Naive thymus-derived CD4-positive, alpha-beta T cell (primary cell): ENCODE measurements around the gene MYL3. TPM values are rescaled to one million over a fixed set of nuclear protein-coding genes. Genes with fewer than 3 reads are reported as not detected.

Experiments
- ATAC-seq: fragments of 150-1000 bp; cut with Tn5 transposase; 2 replicates; pipeline ENCODE4 v1.10.0; 2021; ENCODE audit warnings: mild to moderate bottlenecking, moderate library complexity
- CTCF ChIA-PET: fragments of 350-600 bp; sonication (Branson Sonifier 250); formaldehyde crosslinking; loops from one replicate; lab custom pipeline; 2021; ENCODE audit warnings: antibody characterized with exemption; lab: Charles Lee
- POLR2A ChIA-PET: fragments of 350-600 bp; sonication (Branson Sonifier 250); formaldehyde crosslinking; loops from one replicate; lab custom pipeline; 2021; ENCODE audit warnings: antibody characterized with exemption, inconsistent platforms; lab: Charles Lee
- DNase-seq, 9 donors: peaks; one replicate each; pipeline versions ENCODE4 v3.0.0 to v3.0.0-alpha.2; 2020 to 2022; ENCODE audit warnings: mixed read lengths in 1 of 9
- H3K27ac ChIP-seq: one replicate; pipeline ENCODE4 v1.7.0; 2013; ENCODE audit warnings: mild to moderate bottlenecking, low read depth, low read length, moderate library complexity
- H3K27me3 ChIP-seq, 2 donors: one replicate each; pipeline ENCODE4 v1.7.0; 2013; ENCODE audit warnings: low read length in 2 of 2, mild to moderate bottlenecking in 2 of 2, moderate library complexity in 2 of 2; ENCODE audit not compliant: control insufficient read depth in 2 of 2, insufficient read depth in 2 of 2
- H3K36me3 ChIP-seq, 3 experiments: 1 replicate in 2 of 3; 2 replicates in 1 of 3; pipeline ENCODE4 v1.7.0; 2013; ENCODE audit warnings: low read length in 3 of 3, mild to moderate bottlenecking in 3 of 3, moderate library complexity in 1 of 3; ENCODE audit not compliant: insufficient read depth in 3 of 3, control insufficient read depth in 2 of 3
- H3K4me1 ChIP-seq, 2 donors: one replicate each; pipeline ENCODE4 v1.7.0; 2013; ENCODE audit warnings: low read length in 2 of 2, mild to moderate bottlenecking in 2 of 2, moderate library complexity in 1 of 2; ENCODE audit not compliant: control insufficient read depth in 2 of 2, insufficient read depth in 2 of 2
- H3K4me3 ChIP-seq: 2 replicates; pipeline ENCODE4 v1.7.0; 2013; ENCODE audit warnings: mild to moderate bottlenecking, low read length
- H3K9me3 ChIP-seq, 3 experiments: 1 replicate in 2 of 3; 2 replicates in 1 of 3; pipeline ENCODE4 v1.7.0; 2013; ENCODE audit warnings: low read length in 3 of 3; ENCODE audit not compliant: control insufficient read depth in 2 of 3
- H3K27ac Mint-ChIP-seq, 9 donors: one replicate each; pipeline ENCODE4 v1.8.0; 2020 to 2022; ENCODE audit warnings: mixed read lengths in 9 of 9, mild to moderate bottlenecking in 8 of 9, moderate library complexity in 5 of 9, inconsistent platforms in 2 of 9
- H3K27me3 Mint-ChIP-seq, 5 donors: one replicate each; pipeline ENCODE4 v1.8.0; 2021 to 2022; ENCODE audit warnings: mixed read lengths in 5 of 5, mild to moderate bottlenecking in 1 of 5
- H3K36me3 Mint-ChIP-seq, 5 donors: one replicate each; pipeline ENCODE4 v1.8.0; 2020 to 2022; ENCODE audit warnings: mixed read lengths in 5 of 5, mild to moderate bottlenecking in 3 of 5, inconsistent platforms in 1 of 5
- H3K4me1 Mint-ChIP-seq, 7 donors: one replicate each; pipeline ENCODE4 v1.8.0; 2020 to 2022; ENCODE audit warnings: mixed read lengths in 7 of 7, mild to moderate bottlenecking in 3 of 7, inconsistent platforms in 1 of 7
- H3K4me3 Mint-ChIP-seq, 10 donors: one replicate each; pipeline ENCODE4 v1.8.0; 2020 to 2022; ENCODE audit warnings: mild to moderate bottlenecking in 10 of 10, mixed read lengths in 10 of 10, moderate library complexity in 6 of 10, inconsistent platforms in 2 of 10
- H3K9me3 Mint-ChIP-seq, 11 donors: one replicate each; pipeline ENCODE4 v1.8.0; 2020 to 2022; ENCODE audit warnings: mixed read lengths in 11 of 11, mild to moderate bottlenecking in 4 of 11, inconsistent platforms in 1 of 11, moderate library complexity in 1 of 11
- intact Hi-C, 2 donors: fragments of 100-400 bp; cut with micrococcal nuclease; formaldehyde crosslinking; loops; one replicate each; pipeline ENCODE4 v1.15.1; 2023
- polyA plus RNA-seq, 2 donors: library from polyadenylated mRNA; unstranded; fragments of 300-500 nt; fragmentation: Illumina TruSeq; gene quantifications; one replicate each; pipeline ENCODE4 v1.2.3, GENCODE V29; 2021
- total RNA-seq, 6 experiments: library from RNA in 5 of 6; stranded (reverse) in 5 of 6; gene quantifications; 1 replicate in 5 of 6; 2 replicates in 1 of 6; pipeline ENCODE4 v1.2.3 and lab custom pipeline; 2021 to 2026

Gene MYL3
- total and polyA plus RNA-seq, 7 experiments from 2014 or later: not detected

DNA sequence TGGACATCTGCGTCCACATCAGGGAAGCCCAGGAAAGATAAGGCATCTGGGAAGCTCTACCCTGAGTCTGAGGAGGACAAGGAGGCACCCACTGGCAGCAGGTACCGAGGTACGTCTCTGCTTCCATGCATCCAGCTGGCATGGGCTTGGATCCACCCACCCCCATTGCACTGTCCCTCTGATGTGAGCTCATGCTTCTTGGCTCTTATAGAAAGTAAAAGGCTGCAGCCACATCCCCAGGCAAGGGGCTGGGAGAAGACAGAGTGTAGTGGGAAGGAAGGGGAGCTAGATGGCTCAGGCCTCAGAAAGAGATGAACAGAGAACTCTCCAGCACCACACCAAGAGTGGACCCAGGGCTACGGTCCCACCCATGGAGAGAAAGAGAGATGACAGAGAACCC, 32.5 kb upstream of the MYL3 start:
- ChIA-PET CTCF (interaction anchor here (1.0 to 3.1 kb wide), 6 partner anchors 22 to 232 kb away, joined by 3 to 16 read pairs (median 6); no protein-coding TSS in a partner anchor), POLR2A (no interaction called here)
- no peaks in the 10 kb centered on the region for H3K9me3 Mint-ChIP-seq
- no peaks in the 10 kb centered on the region for H3K4me1 ChIP-seq
- peaks cover 0 to 5% of the 10 kb centered on the region in 2 donors for H3K27me3 ChIP-seq
- H3K9me3 ChIP-seq: no peaks in the 10 kb centered on the region
- intact Hi-C loops: loop anchor here (1.0 kb wide), 3 partner anchors 29 to 190 kb away; no protein-coding TSS in a partner anchor
- H3K36me3 ChIP-seq: no peaks in the 10 kb centered on the region
- no peak overlapping the region for H3K27ac ChIP-seq
- H3K4me3 ChIP-seq: no peak overlapping the region
- no peak for DNase-seq
- no peaks in the 10 kb centered on the region for H3K36me3 Mint-ChIP-seq
- peaks cover 0 to 10% (median 6%) of the 10 kb centered on the region in 7 donors for H3K4me1 Mint-ChIP-seq
- H3K27ac Mint-ChIP-seq: no peak overlapping the region
- no peak for ATAC-seq
- H3K4me3 Mint-ChIP-seq: no peak overlapping the region
- peaks cover 36 to 68% (median 54%) of the 10 kb centered on the region in 5 donors for H3K27me3 Mint-ChIP-seq

DNA sequence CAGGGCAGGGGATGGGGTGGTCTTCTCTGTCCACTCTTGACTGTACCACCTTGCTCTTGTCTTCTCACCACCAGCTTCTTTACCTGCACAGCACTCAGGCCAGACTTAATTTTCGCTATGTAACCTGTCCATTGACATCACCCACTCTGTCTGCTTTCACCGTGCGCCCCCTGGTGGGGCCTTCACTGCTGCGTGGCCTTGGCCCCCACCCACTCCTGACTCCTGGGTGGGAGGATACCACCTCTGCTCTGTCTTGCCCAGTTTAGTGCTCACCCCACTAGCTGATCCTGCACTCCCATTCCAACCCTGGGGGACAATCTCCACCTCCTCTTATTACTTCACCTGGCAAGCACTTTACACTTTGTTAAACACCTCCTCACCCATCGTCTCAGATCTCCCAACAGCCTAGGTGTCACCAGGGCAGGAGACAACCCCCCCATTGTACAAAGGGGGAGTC, 32.0 kb upstream of the MYL3 start:
- Mint-ChIP-seq H3K4me3 (peak overlapping the region in 1 of 10 donors; percentile 22), H3K4me1 (peaks cover 0 to 10% (median 6%) of the 10 kb centered on the region in 7 donors), H3K9me3 (no peaks in the 10 kb centered on the region), H3K27me3 (peaks cover 39 to 72% (median 57%) of the 10 kb centered on the region in 5 donors), H3K36me3 (no peaks in the 10 kb centered on the region), H3K27ac (peak overlapping the region in 1 of 9 donors; percentile 69)
- DNase-seq (peak; percentile 60 to 83 (median 74)), ATAC-seq (peak; percentile 84)
- no peak overlapping the region for H3K4me3 ChIP-seq
- no peaks in the 10 kb centered on the region for H3K9me3 ChIP-seq
- H3K27me3 ChIP-seq: peaks cover 0 to 5% of the 10 kb centered on the region in 2 donors
- ChIA-PET CTCF (interaction anchor here (0.7 to 3.1 kb wide), 7 partner anchors 22 to 231 kb away, joined by 3 to 16 read pairs (median 5); no protein-coding TSS in a partner anchor), POLR2A (no interaction called here)
- H3K27ac ChIP-seq: no peak overlapping the region
- intact Hi-C loops: loop anchor here (1.0 kb wide), 3 partner anchors 29 to 190 kb away; no protein-coding TSS in a partner anchor
- H3K4me1 ChIP-seq: no peaks in the 10 kb centered on the region
- no peaks in the 10 kb centered on the region for H3K36me3 ChIP-seq

DNA sequence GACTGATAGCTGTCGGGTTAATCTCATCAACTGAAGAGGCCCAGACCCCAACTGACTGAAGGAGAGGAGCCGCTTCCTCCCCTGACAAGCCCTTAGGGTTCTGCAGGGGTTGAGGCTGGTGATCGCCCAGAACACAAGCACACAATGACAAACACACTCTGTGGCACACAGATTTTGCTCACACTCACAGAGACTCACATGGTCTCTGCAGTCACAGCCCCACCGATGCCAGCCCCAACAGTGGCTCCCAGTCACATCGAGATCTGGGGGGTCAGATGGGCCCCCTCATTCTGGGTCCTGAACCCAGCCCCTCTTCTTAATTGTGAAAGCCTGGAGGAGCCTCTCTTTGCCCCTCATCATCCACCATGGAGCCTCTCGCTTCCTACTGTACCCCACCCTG, 31.0 kb upstream of the MYL3 start:
- no peak for DNase-seq
- no peak overlapping the region for H3K4me3 Mint-ChIP-seq
- no peaks in the 10 kb centered on the region for H3K9me3 Mint-ChIP-seq
- Histone ChIP-seq H3K36me3 (no peaks in the 10 kb centered on the region), H3K4me1 (no peaks in the 10 kb centered on the region), H3K27me3 (peaks cover 0 to 5% of the 10 kb centered on the region in 2 donors), H3K4me3 (no peak overlapping the region), H3K27ac (no peak overlapping the region), H3K9me3 (no peaks in the 10 kb centered on the region)
- H3K27me3 Mint-ChIP-seq: peaks cover 39 to 79% (median 59%) of the 10 kb centered on the region in 5 donors
- intact Hi-C loops: no loop called here
- no peak for ATAC-seq
- no peaks in the 10 kb centered on the region for H3K36me3 Mint-ChIP-seq
- no peak overlapping the region for H3K27ac Mint-ChIP-seq
- POLR2A ChIA-PET: no interaction called here
- CTCF ChIA-PET: interaction anchor here (0.6 to 3.1 kb wide), 5 partner anchors 96 to 238 kb away, joined by 3 to 16 read pairs (median 6); no protein-coding TSS in a partner anchor
- H3K4me1 Mint-ChIP-seq: peaks cover 0 to 10% (median 6%) of the 10 kb centered on the region in 7 donors

DNA sequence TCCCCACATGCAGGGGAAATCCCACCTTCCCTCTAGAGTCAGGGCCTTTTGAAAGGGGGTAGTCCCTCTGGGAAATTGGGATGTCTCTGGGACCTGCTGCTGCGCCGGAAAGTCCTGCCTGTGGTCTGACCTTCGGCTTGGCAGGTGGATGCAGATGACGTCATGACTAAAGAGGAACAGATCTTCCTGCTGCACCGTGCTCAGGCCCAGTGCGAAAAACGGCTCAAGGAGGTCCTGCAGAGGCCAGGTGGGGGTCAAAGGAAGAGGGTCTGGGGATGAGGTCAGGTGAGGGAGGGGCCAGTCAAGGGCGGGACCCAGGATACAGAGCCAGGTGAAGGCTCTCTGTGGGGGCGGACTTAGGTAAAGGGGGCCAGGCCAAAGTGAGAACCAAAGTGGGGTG, 30.5 kb upstream of the MYL3 start:
- ATAC-seq (no peak), DNase-seq (no peak)
- Mint-ChIP-seq H3K27me3 (peaks cover 34 to 77% (median 56%) of the 10 kb centered on the region in 5 donors), H3K9me3 (no peaks in the 10 kb centered on the region), H3K4me1 (peaks cover 0 to 6% (median 3%) of the 10 kb centered on the region in 7 donors), H3K27ac (peak overlapping the region in 1 of 9 donors; percentile 19), H3K36me3 (no peaks in the 10 kb centered on the region), H3K4me3 (no peak overlapping the region)
- Histone ChIP-seq H3K9me3 (no peaks in the 10 kb centered on the region), H3K4me1 (no peaks in the 10 kb centered on the region), H3K36me3 (no peaks in the 10 kb centered on the region), H3K4me3 (no peak overlapping the region), H3K27ac (no peak overlapping the region), H3K27me3 (peaks cover 0 to 5% of the 10 kb centered on the region in 2 donors)
- CTCF ChIA-PET: interaction anchor here (1.8 to 3.1 kb wide), 2 partner anchors 188 to 191 kb away, joined by 4 to 16 read pairs; no protein-coding TSS in a partner anchor
- POLR2A ChIA-PET: no interaction called here
- intact Hi-C loops: no loop called here

DNA sequence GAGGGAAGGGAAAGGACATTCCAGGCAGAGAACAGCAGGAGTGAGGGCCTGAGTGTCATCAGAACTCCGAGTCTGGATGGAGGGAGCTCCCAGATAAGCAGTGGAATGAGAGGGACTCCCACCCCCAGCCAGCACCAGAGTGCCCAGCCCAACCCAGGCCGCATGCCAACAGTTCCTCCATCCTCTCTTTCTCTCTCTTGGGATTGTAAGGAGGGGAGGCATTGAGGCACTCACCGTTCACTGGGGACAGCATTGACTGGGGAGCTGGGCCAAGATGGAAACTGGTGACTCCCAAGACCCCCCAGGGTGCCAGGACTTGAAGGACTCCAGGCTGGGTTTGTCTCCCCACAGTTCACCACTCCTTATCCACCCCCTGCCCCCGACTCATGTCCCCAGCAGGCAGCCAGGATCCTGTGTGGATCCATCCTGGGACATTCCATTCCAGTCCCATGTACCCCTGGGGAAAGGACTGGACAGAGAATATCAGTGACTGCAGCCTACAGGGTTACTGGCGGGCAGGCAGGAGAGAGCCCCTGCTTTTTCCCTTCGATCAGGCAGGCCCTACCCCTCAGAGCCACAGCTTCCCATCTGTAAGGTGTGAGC, 30.0 kb upstream of the MYL3 start:
- Mint-ChIP-seq H3K36me3 (no peaks in the 10 kb centered on the region), H3K4me3 (peak overlapping the region in 1 of 10 donors; percentile 55), H3K9me3 (no peaks in the 10 kb centered on the region), H3K27ac (no peak overlapping the region), H3K27me3 (peaks cover 34 to 74% (median 51%) of the 10 kb centered on the region in 5 donors), H3K4me1 (peaks cover 0 to 4% (median 3%) of the 10 kb centered on the region in 7 donors)
- intact Hi-C loops: no loop called here
- CTCF ChIA-PET: interaction anchor here (1.8 to 3.1 kb wide), 2 partner anchors 187 to 190 kb away, joined by 4 to 16 read pairs; no protein-coding TSS in a partner anchor
- DNase-seq (no peak), ATAC-seq (no peak)
- Histone ChIP-seq H3K9me3 (no peaks in the 10 kb centered on the region), H3K27ac (no peak overlapping the region), H3K36me3 (no peaks in the 10 kb centered on the region), H3K4me1 (no peaks in the 10 kb centered on the region), H3K27me3 (peaks cover 0 to 5% of the 10 kb centered on the region in 2 donors), H3K4me3 (no peak overlapping the region)
- POLR2A ChIA-PET: no interaction called here

DNA sequence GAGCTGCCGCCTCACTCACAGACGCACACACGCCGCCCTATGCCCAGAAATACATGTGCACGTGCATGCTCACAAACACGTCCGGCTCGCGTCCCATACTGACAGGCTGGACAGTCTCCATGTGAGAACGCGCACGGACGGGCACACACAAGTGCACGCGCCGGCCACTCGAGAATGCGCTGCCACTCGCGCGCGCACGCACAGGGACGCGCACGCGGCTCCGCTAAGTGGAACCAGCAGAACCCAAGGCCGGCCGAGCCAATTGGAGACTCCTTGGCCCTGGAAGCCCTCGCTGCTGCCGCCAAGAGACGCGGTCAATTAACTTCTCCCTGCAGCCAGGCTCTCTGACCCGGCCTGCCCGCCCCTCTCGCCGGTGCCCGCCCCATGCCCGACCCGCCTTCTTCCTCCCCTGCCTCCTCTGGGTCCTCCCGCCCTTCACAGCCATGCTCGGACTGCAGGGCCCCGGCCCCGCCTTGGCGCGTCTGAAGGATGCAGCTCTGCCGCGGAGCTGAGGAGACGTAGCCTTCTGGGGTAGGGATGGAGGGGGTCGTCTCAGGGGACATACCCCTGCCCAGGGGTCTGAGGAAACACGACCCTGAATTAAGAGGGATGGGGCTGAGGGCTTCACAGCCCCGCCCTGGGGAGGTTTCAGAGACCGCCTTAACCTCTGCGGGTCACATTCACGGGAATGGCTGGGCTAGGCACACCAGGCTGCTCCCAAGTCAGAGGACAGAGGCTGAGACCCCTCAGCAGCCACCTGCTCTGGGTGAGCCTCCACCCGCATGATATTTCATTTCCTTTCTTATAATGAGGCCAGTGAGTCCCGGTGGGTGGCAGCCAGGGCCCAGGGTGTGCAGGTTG, 29.3 kb upstream of the MYL3 start:
- Histone ChIP-seq H3K27ac (no peak overlapping the region), H3K4me3 (no peak overlapping the region), H3K4me1 (no peaks in the 10 kb centered on the region), H3K36me3 (no peaks in the 10 kb centered on the region), H3K27me3 (peaks cover 0 to 5% of the 10 kb centered on the region in 2 donors), H3K9me3 (no peaks in the 10 kb centered on the region)
- Mint-ChIP-seq H3K27me3 (peaks cover 30 to 73% (median 44%) of the 10 kb centered on the region in 5 donors), H3K27ac (no peak overlapping the region), H3K36me3 (no peaks in the 10 kb centered on the region), H3K9me3 (no peaks in the 10 kb centered on the region), H3K4me1 (peaks cover 0 to 4% (median 3%) of the 10 kb centered on the region in 7 donors), H3K4me3 (peak overlapping the region; percentile 16 to 76 (median 47))
- peak in 1 of 9 donors; percentile 18 for DNase-seq
- ChIA-PET CTCF (no interaction called here), POLR2A (interaction anchor here (0.6 kb wide), 1 partner anchor 563 kb away, joined by 3 read pairs; no protein-coding TSS in a partner anchor)
- intact Hi-C loops: no loop called here
- ATAC-seq: peak; percentile 70
